Mesothelial cell of epicardium (in vitro differentiated cells): ENCODE data around the gene HIPK1. TPM values are rescaled to one million over a fixed set of nuclear protein-coding genes. Genes with fewer than 3 reads are reported as not detected.

Experiments used
- DNase-seq, 2 experiments: peaks; one replicate each; pipeline ENCODE4 v3.0.0; 2021; ENCODE audit warnings: low spot score in 2 of 2; ENCODE audit not compliant: unreplicated experiment in 2 of 2
- H3K27ac Mint-ChIP-seq: 2 replicates; pipeline ENCODE4 v1.8.0; 2021; ENCODE audit warnings: mixed read lengths
- H3K27me3 Mint-ChIP-seq: 2 replicates; pipeline ENCODE4 v1.8.0; 2021; ENCODE audit warnings: low read depth, mixed read lengths
- H3K36me3 Mint-ChIP-seq: 2 replicates; pipeline ENCODE4 v1.8.0; 2021; ENCODE audit warnings: mixed read lengths
- H3K4me1 Mint-ChIP-seq: 2 replicates; pipeline ENCODE4 v1.8.0; 2021; ENCODE audit warnings: mixed read lengths
- H3K4me3 Mint-ChIP-seq: 2 replicates; pipeline ENCODE4 v1.8.0; 2021; ENCODE audit warnings: mild to moderate bottlenecking, moderate library complexity, mixed read lengths
- H3K9me3 Mint-ChIP-seq: 2 replicates; pipeline ENCODE4 v1.8.0; 2021; ENCODE audit warnings: mixed read lengths
- CTCF ChIP-seq: fragments of 200-600 bp; sonication (generic); IDR thresholded peaks from one replicate; pipeline ENCODE4 v1.5.0; 2021; ENCODE audit warnings: antibody characterized with exemption; ENCODE audit not compliant: unreplicated experiment
- total RNA-seq: library from RNA; stranded (reverse); gene quantifications from 3 replicates; pipeline ENCODE4 v1.2.1, GENCODE V29; 2021

The HIPK1 gene
- total RNA-seq, 1 donor from 2014 or later = 43.9 TPM

GRCh38 chr1:113898241-113898814 lies 30.8 kb upstream of the HIPK1 start:
- H3K4me1 Mint-ChIP-seq = peaks cover 2% of the 10 kb centered on the region
- no peak for DNase-seq
- H3K4me3 Mint-ChIP-seq = no peak overlapping the region
- peaks cover 24% of the 10 kb centered on the region for H3K36me3 Mint-ChIP-seq
- H3K27ac Mint-ChIP-seq = no peak overlapping the region
- TF ChIP-seq CTCF = no peak
- H3K9me3 Mint-ChIP-seq = no peaks in the 10 kb centered on the region
- no peaks in the 10 kb centered on the region for H3K27me3 Mint-ChIP-seq

GRCh38 chr1:113899111-113899510 lies 30.0 kb upstream of the HIPK1 start:
- Mint-ChIP-seq H3K27ac (no peak overlapping the region), H3K27me3 (no peaks in the 10 kb centered on the region), H3K4me1 (peaks cover 8% of the 10 kb centered on the region), H3K9me3 (no peaks in the 10 kb centered on the region), H3K36me3 (peaks cover 24% of the 10 kb centered on the region), H3K4me3 (no peak overlapping the region)
- DNase-seq = no peak
- TF ChIP-seq CTCF = no peak

GRCh38 chr1:113901191-113901590 lies 27.9 kb upstream of the HIPK1 start:
- no peak for TF ChIP-seq CTCF
- peaks cover 13% of the 10 kb centered on the region for H3K4me1 Mint-ChIP-seq
- no peaks in the 10 kb centered on the region for H3K27me3 Mint-ChIP-seq
- no peak overlapping the region for H3K27ac Mint-ChIP-seq
- peaks cover 18% of the 10 kb centered on the region for H3K36me3 Mint-ChIP-seq
- H3K9me3 Mint-ChIP-seq = no peaks in the 10 kb centered on the region
- no peak for DNase-seq
- no peak overlapping the region for H3K4me3 Mint-ChIP-seq

- TF ChIP-seq CTCF = no peak
- H3K27ac Mint-ChIP-seq = peak overlapping the region; percentile 98
- H3K27me3 Mint-ChIP-seq = no peaks in the 10 kb centered on the region
- peaks cover 13% of the 10 kb centered on the region for H3K4me1 Mint-ChIP-seq
- H3K4me3 Mint-ChIP-seq = peak overlapping the region; percentile 91
- peaks cover 7% of the 10 kb centered on the region for H3K36me3 Mint-ChIP-seq
- no peaks in the 10 kb centered on the region for H3K9me3 Mint-ChIP-seq
- no peak for DNase-seq
Observed at GRCh38 chr1:113903501-113904292, 25.4 kb upstream of the HIPK1 start.

- DNase-seq = no peak
- peaks cover 13% of the 10 kb centered on the region for H3K4me1 Mint-ChIP-seq
- no peaks in the 10 kb centered on the region for H3K27me3 Mint-ChIP-seq
- H3K4me3 Mint-ChIP-seq = peak overlapping the region; percentile 91
- TF ChIP-seq CTCF = no peak
- H3K36me3 Mint-ChIP-seq = peaks cover 6% of the 10 kb centered on the region
- H3K9me3 Mint-ChIP-seq = no peaks in the 10 kb centered on the region
- peak overlapping the region; percentile 98 for H3K27ac Mint-ChIP-seq
Observed at GRCh38 chr1:113904293-113904673, 24.8 kb upstream of the HIPK1 start.
